Measurements from ENCODE around the gene SCUBE3. TPM values are rescaled to one million over a fixed set of nuclear protein-coding genes. Genes with fewer than 3 reads are reported as not detected.

SCUBE3 gene
- total RNA-seq, 1 experiment from 2014 or later: 0.17 TPM

GRCh38 chr6:35229304-35229703, 15.5 kb downstream of the SCUBE3 start:
- H3K36me3 ChIP-seq (ENCODE audit: low read depth): no peaks in the 10 kb centered on the region
- DNase-seq: no peak
- BruUV-seq (replicated peaks): no TSS peak
- TF ChIP-seq EZH2 (IDR thresholded peaks at IDR 0.05; ENCODE audit: low read depth) (no peak), CTCF (conservative IDR thresholded peaks at IDR 0.05) (no peak)
- no peak overlapping the region for H3K4me3 ChIP-seq
- H3F3A ChIP-seq (ENCODE audit: insufficient read depth, low read depth): no peaks in the 10 kb centered on the region
- H3K9me3 ChIP-seq (ENCODE audit: insufficient read depth, low read depth): no peaks in the 10 kb centered on the region
- CTCF ChIA-PET: no interaction called here
- intact Hi-C loops (cut with micrococcal nuclease; ENCODE audit: unreplicated experiment): no loop called here
- H3K4me1 ChIP-seq (replicated peaks; ENCODE audit: insufficient read depth): no peaks in the 10 kb centered on the region
- no peak overlapping the region for H3K4me2 ChIP-seq
- no peak overlapping the region for H3K27ac ChIP-seq
- no peak overlapping the region for H2AFZ ChIP-seq
- no peaks in the 10 kb centered on the region for H3K9me2 ChIP-seq (ENCODE audit: insufficient read depth)
- no peaks in the 10 kb centered on the region for H3K79me2 ChIP-seq (ENCODE audit: low read depth)
- no peaks in the 10 kb centered on the region for H4K20me1 ChIP-seq (ENCODE audit: insufficient read depth)
- no peaks in the 10 kb centered on the region for H3K27me3 ChIP-seq (ENCODE audit: insufficient read depth, low read depth)
- POLR2A ChIA-PET (ENCODE audit: unreplicated experiment): no interaction called here

- H3K9me3 ChIP-seq (ENCODE audit: insufficient read depth, low read depth): peaks cover 12% of the 10 kb centered on the region; the same call in 1 of the 2 replicates
- no peaks in the 10 kb centered on the region for H3K27me3 ChIP-seq (ENCODE audit: insufficient read depth, low read depth)
- no peaks in the 10 kb centered on the region for H3K4me1 ChIP-seq (replicated peaks; ENCODE audit: insufficient read depth)
- DNase-seq: no peak
- H3K79me2 ChIP-seq (ENCODE audit: low read depth): no peaks in the 10 kb centered on the region
- intact Hi-C loops (cut with micrococcal nuclease; ENCODE audit: unreplicated experiment): no loop called here
- no peaks in the 10 kb centered on the region for H3K9me2 ChIP-seq (ENCODE audit: insufficient read depth)
- BruUV-seq (replicated peaks): no TSS peak
- no peaks in the 10 kb centered on the region for H4K20me1 ChIP-seq (ENCODE audit: insufficient read depth)
- H2AFZ ChIP-seq: no peak overlapping the region
- no peaks in the 10 kb centered on the region for H3K36me3 ChIP-seq (ENCODE audit: low read depth)
- CTCF ChIA-PET: interaction anchor here (1.0 to 1.4 kb wide), 2 partner anchors 25 to 186 kb away, joined by 3 to 4 read pairs; no protein-coding TSS in a partner anchor
- no peak for TF ChIP-seq EZH2 (IDR thresholded peaks at IDR 0.05; ENCODE audit: low read depth)
- no peak for TF ChIP-seq CTCF (conservative IDR thresholded peaks at IDR 0.05)
- POLR2A ChIA-PET (ENCODE audit: unreplicated experiment): no interaction called here
- no peak overlapping the region for H3K4me3 ChIP-seq
- H3K4me2 ChIP-seq: no peak overlapping the region
- no peaks in the 10 kb centered on the region for H3F3A ChIP-seq (ENCODE audit: insufficient read depth, low read depth)
- no peak overlapping the region for H3K27ac ChIP-seq
Observed at GRCh38 chr6:35230498-35230897, 16.7 kb downstream of the SCUBE3 start.

GRCh38 chr6:35230950-35231349, 17.2 kb downstream of the SCUBE3 start:
- no peak for TF ChIP-seq EZH2 (IDR thresholded peaks at IDR 0.05; ENCODE audit: low read depth)
- TF ChIP-seq CTCF (conservative IDR thresholded peaks at IDR 0.05): no peak
- intact Hi-C loops (cut with micrococcal nuclease; ENCODE audit: unreplicated experiment): no loop called here
- Histone ChIP-seq H3K4me2 (no peak overlapping the region), H3K36me3 (ENCODE audit: low read depth) (no peaks in the 10 kb centered on the region), H3K79me2 (ENCODE audit: low read depth) (no peaks in the 10 kb centered on the region), H3K9me2 (ENCODE audit: insufficient read depth) (no peaks in the 10 kb centered on the region), H3F3A (ENCODE audit: insufficient read depth, low read depth) (no peaks in the 10 kb centered on the region), H3K9me3 (ENCODE audit: insufficient read depth, low read depth) (peaks cover 13% of the 10 kb centered on the region; the same call in 1 of the 2 replicates), H3K4me1 (replicated peaks; ENCODE audit: insufficient read depth) (no peaks in the 10 kb centered on the region), H4K20me1 (ENCODE audit: insufficient read depth) (no peaks in the 10 kb centered on the region), H3K4me3 (no peak overlapping the region), H3K27ac (no peak overlapping the region), H3K27me3 (ENCODE audit: insufficient read depth, low read depth) (no peaks in the 10 kb centered on the region), H2AFZ (no peak overlapping the region)
- ChIA-PET CTCF (interaction anchor here (1.0 to 1.4 kb wide), 2 partner anchors 26 to 187 kb away, joined by 3 to 4 read pairs; no protein-coding TSS in a partner anchor), POLR2A (ENCODE audit: unreplicated experiment) (no interaction called here)
- DNase-seq: no peak
- BruUV-seq (replicated peaks): no TSS peak
